DMS114 treated with DMSO at 0.1 percent for 48 hours (cell line): ENCODE measurements around the gene POLG.
A peak's percentile ranks its signal among the peaks of the same experiment; 100 is the strongest.

Source experiments
- DNase-seq: peaks from one replicate; lab custom pipeline; 2025; ENCODE audit not compliant: unreplicated experiment; lab: John Stamatoyannopoulos, UW

The POLG gene

DNA sequence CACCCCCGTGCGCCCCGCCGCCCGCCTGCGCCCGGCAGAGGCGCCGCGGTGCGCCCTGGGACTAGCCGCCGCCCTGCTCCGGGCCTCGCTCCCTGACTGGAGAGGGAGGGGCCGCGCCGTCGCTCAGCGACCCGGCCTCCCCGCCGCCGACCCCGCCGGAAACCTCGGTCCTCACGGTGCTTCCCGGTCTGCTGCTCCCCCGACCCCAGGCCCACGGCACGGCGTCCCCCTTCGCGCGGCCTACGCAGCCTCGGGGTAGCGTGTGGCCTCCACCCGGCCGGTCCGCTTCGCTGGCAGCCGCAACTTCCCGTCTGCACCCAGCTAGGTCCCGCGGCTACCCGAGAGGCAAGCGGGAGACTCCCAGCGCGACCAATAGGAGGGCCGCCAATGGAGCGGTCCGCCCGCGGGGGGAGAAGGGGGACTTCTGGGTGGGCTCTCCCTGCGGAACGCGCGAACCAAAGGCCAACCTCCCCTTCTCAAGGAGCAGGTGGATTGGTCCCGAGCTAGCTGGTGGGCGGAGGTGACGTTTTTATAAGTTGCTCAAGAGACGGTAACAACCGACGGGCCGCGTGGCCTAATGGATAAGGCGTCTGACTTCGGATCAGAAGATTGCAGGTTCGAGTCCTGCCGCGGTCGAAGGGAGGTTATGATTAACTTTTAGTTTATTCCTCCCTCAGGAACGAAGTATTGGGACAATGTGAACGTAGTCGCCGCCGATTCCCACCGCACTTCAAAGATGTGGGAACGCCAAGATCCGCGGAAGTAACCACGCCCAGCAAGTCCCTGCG is at the start of gene POLG:
POLG (minus strand) TSS at position 315 of the 788 bp plus-strand sequence. CDS start 1,070 bp downstream, outside the sequence.
- DNase-seq, result peak; percentile 99

DNA sequence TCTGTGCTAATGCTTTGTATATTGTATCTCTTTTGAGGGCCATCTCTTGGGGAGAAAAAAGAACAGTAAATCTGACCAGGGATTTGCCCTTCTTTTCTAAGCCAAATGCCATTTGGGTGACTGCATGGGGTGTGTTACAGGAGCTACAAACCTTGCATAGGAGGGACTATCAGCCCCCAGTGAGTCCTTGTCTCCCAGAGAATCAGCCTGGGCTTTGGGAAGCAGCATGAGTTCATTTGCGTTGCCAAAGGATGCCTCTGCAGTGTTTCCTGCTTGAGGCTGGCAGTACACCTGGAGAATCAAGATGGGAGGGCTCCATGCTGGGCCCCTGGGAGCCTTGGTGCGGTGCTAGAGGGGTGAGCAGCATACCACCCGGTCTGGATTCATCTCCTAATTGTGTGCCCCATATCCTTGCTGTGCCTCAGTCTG is 49.6 kb upstream of the POLG start:
- DNase-seq, result no peak

DNA sequence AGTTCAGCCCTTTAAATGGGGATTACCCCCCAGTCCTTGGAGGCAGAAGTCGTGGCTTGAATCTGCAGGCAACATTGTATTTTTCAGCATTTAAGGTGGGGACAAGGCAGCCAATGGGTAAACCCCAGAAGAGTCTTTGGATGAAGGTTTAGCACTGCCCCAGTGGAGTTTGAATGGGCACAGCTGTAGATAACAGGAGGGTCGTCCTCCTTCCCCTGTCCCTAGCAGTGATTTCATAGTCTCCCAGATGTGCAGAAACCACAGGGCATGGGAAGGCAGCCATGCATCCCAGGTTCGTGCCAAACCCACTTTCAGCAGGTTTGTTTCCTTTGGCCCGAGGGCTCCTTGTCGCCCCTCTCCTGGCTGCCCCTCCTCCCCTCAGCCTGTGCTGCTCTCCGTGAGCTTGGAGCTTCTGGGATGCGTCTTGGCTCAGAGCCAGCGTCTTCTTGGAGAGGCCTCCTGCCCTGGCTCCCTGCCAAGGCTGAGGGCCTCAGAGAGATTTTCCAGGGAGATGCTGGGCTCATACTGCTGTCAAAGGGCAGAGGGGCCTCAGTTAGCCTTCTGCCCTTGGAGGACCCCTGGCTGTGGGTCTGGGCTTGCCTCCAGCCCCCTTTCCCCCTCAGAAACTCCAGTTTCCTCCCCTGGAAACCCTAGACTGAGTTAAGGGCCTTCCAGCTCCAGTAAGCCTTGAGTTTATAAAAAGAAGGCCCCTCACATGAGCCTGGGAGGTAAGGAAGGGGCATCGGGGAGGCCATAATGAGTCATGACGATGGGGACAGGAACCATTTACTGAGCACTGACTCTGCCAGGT is 48.9 kb upstream of the POLG start:
- no peak for DNase-seq

- no peak for DNase-seq
Observed at GRCh38 chr15:89381888-89382686, 47.5 kb upstream of the POLG start.

DNA sequence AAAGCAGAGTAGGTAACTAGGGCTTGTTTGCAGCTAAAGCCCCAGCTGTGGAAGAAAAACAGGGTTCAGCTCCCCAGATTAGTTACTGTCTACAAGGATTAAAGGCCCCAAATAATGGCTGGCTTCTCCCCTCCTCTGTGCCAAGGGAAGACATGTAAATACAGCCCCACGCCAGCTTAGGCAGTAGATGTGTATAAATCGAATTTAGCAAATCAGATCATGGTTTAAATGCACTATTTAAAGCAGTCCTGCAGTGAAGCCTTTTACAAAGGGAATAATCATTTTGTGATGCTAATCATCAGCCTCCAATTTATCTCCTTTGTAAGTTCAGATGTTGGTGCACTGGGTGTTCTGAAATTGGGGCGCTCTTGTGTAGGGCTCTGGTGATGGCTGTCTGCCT is 46.7 kb upstream of the POLG start:
- no peak for DNase-seq

DNA sequence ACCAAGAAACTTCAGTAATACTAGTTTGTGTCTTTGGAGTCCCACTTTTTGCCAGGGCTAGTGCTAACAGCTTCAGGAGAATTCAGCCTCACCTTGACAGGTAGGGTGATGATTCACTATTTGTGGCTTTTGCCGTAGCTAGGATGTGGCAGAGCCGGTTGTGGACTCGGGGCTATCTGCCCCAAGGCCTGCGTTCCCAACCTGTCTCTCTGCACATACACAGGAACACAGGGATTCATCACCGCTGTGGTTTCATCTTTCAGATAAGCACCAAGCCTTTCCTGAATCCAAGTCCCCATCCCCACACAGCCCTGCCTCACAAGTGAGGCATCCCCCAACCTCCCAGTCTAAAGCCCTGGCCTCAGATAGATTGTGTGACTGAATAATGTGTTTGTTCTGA is 45.2 kb upstream of the POLG start:
- no peak for DNase-seq

- no peak for DNase-seq
Observed at GRCh38 chr15:89379251-89379695, 44.6 kb upstream of the POLG start.

DNA sequence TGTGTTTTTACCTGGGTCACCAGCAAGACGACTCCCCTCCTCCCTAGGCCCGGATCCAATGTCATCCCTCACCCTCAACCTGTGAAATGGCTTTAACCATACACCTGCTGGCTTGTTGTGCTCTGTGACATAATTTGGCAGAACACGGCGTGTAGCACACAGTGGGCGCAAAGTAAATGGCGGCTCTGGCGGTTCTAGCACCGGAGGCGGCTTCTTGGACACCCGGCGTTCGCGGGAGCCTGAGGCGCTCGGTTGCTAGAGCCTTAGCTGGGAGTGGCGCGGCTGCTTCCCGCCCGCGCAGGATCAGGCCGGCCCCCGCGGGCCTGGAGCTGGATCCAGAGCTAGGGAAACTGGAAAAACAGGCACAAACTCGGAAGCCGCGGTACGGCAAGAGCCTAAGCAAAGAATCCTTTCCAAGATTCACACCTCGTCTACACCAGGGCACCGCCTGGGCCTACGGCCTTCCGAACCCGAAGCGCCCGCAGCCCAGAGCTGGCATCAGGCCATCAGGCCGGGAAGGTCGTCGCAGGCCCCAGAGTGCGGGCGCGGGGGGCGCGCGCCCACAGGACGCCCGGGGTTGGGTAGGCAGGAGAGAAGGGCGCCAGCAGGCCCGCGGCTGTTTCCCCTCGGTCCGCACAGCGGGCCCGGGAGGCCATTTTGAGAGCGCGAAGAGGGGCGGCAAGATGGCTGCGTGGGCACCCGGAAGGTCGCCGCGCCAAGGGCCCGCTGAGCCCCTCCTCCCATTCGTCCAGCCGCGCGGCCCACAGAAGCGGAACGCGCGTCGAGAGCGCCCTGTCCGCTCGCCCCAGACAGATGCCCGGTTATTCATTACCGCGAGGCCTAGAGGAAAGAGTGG is 43.9 kb upstream of the POLG start:
- no peak for DNase-seq

DNA sequence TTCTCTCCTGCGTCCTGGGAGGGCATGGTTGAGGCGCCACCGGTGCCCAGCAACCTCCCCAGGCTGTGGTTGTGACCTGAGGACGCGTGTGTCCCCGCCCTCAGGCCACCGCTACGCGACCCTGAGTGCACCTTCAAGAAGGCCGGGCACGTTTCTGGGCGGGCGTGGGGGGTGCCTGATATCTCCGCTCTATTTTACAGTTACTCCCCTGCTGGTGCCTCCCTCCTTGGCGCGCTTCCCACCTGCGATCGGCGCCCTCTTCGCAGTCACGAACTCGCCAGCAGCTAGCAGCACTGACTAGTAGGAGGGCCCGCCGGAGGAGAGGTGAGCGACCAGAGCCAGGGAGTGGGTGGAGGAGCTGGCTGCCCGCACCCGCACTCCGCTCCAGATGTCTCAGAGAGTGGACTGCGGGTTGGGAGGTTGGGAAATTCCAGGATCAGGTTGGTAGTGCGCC is 43.2 kb upstream of the POLG start:
- DNase-seq, result no peak

- no peak for DNase-seq
Observed at GRCh38 chr15:89377024-89377841, 42.6 kb upstream of the POLG start.

GRCh38 chr15:89376388-89376787 is 41.8 kb upstream of the POLG start:
- DNase-seq, result no peak

DNA sequence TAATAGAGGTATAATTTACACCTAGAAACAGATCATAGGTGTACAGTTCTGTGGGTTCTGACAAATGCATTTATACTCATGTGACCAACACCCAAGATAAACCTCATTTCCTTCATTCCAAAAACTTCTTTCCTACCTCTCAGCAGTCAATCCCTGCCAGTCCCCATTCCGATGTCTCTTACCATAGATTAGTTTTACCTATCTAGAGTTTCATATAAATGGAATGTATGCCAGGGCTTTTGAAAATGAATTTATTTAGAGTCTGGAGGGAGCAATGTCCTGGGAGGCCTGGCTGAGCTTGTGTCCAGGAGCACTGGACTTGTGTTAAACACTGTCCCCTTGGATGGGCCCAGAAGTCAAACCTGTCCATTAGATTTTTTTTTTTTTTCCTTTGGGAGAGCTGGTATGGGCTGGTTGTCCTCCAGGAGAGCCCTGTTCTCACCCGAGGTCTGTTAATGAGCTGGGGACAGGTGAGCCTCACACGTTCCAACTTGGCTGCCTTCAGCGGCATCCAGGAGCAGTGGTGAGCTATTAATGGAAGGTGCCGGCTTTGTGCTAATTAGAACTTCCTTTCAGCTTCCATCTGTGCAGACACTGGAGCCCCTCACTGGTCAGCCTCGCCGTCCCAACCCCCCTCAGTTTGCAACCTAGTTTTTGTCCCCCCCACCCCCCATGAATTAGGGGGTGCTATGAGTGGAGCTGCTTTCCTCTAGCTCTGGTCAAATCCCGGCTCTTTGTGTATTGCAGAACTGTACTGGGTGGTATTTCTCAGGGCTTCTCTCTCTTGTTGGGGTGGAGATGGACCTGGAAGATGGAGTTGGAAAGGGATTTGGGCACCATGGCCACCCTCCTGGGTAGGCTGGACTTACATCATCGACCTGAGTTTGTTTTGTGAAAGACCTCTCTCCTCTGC is 40.7 kb upstream of the POLG start:
- DNase-seq, result no peak

GRCh38 chr15:89374086-89374981 is 39.7 kb upstream of the POLG start:
- no peak for DNase-seq

DNA sequence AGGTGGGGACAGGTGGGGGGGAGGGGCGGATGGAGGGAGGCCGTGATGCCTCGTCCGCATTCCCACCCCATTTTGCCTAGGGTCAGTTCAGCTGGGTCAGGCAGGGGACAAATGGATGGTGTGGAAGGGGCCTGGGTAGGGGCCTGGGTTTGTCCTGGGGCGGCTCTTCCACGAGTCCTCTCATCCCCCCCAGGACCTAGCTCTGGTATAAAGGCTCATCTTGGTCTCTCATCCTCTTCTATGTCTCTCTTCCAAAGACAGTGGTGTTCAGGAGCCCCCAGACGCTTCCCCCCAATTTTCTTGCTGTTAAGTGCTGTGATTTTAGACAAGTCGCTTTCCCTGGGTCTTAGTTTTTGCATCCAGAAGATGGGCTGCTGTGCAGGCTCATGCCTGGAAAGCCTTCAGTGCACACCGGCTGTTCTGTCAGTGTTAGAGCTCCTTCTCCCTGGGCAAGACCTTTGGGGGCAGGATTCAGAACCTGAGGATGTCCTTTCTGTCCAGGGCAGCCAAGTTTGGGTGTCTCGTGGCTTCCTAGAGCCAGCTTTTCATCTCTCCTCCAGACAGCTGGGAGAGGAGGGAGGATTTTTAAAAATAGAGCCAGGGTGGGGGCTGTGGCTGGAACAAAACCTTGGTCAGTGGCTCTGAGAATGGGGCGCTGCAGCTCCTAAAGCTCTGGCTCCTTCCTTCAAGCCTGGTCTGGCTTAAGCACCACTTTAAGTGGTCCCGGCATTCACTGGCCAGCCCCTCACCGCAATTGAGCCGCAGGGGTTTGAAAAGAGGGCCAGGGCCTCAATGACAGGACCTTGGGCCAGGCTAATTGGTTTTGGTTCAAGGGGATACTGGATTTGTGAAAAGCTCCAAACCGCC is 37.7 kb upstream of the POLG start:
- no peak for DNase-seq

DNA sequence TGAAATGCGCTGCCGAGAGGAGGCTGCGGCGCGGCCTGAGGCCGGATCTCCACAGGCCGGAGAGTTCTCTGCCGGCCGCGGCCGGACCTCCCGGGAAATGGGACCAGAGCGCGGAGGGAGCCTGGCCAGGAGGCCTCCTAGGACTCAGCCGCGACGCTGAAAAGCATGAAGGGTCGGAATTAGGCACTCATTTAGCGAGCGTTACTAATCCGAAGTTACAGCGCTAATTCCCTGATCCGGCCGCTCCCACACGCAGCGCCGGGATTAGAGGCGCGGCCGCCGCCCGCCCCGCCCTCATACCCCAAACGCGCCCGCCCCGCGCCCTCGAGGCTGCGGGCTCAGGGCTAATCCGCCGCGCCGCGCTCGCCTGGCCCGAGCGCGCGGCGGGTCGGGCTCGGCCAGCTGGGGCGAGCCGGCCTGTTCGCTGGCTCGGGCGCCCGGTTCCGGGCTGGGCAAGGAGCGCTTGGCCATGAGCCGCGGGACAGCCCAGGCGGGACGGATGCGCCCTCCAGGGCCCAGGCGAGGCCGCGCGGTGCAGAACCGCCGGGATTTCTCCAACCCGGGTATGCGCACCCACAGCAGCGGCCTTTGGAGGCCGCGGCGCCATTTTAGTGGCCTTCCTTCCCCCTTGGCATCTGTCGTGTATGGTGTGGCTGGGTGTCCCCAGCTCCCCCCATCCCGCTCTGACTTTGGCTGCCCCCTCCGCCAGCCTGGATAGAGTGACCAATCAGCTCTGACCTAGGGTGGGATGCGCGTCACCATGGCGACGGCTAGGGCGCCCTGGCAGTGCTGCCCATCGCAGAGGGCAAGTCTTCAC is 36.8 kb upstream of the POLG start:
- DNase-seq, result no peak

DNA sequence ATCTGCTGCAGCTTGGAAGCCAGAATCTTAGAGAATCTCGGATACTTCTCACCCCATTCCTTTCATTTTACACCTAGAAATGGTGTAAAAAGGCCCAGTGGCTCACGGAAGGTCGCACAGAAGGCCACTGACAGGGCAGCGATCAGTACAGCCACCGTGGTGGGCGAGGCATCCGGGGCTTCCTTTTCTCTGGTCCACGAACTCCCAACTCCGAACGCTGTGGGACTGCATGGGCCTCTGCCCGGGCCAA is 36.3 kb upstream of the POLG start:
- DNase-seq, result no peak
